Measurements from ENCODE around the gene ZSCAN9.

ZSCAN9 gene

DNA sequence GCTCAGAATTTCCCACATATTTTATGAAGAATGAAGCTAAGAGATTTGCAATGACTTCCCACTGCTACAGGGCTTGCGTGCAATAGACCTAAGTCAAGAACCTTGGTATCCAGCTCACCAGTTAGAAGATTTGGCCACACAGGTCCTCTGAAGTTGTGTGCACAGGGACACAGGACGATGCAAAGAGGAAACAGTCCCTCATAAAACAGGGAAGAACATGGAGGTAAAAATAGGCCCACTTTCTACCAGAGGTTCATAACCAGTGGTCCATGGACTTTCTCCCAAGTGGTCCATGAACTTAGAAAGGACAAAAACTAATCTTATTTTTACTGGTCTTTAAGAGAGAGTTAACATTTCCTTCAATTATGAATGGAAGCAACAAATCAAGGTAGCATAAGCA, 25.7 kb downstream of the ZSCAN9 start:
- Histone ChIP-seq H4K20me1 (ENCODE audit: insufficient read depth, low read length) (no peaks in the 10 kb centered on the region), H3K4me2 (ENCODE audit: low read depth, low read length) (peak overlapping the region; percentile 94; the same call in 1 of the 2 replicates), H3K9me2 (replicated peaks; ENCODE audit: insufficient read depth, low read length) (no peaks in the 10 kb centered on the region), H3K27me3 (replicated peaks; ENCODE audit: insufficient read depth, low read length) (no peaks in the 10 kb centered on the region), H3K36me3 (replicated peaks; ENCODE audit: insufficient read depth, low read length) (no peaks in the 10 kb centered on the region; the same call in 1 of the 2 replicates), H3K9me3 (replicated peaks; ENCODE audit: insufficient read depth, low read length) (no peaks in the 10 kb centered on the region), H3K4me1 (ENCODE audit: low read length) (peaks cover 12% of the 10 kb centered on the region), H2AFZ (ENCODE audit: low read length) (no peak overlapping the region), H3K79me2 (ENCODE audit: low read length) (0 out of 2 replicates have a peak, but pooled peaks cover 5% of the 10 kb centered on the region), H3K9ac (ENCODE audit: low read length) (no peak overlapping the region), H3K27ac (ENCODE audit: low read length) (no peak overlapping the region), H3K4me3 (ENCODE audit: low read length) (no peak overlapping the region), H3F3A (ENCODE audit: insufficient read depth, low read length) (no peaks in the 10 kb centered on the region)
- TF ChIP-seq, protein P1, sequence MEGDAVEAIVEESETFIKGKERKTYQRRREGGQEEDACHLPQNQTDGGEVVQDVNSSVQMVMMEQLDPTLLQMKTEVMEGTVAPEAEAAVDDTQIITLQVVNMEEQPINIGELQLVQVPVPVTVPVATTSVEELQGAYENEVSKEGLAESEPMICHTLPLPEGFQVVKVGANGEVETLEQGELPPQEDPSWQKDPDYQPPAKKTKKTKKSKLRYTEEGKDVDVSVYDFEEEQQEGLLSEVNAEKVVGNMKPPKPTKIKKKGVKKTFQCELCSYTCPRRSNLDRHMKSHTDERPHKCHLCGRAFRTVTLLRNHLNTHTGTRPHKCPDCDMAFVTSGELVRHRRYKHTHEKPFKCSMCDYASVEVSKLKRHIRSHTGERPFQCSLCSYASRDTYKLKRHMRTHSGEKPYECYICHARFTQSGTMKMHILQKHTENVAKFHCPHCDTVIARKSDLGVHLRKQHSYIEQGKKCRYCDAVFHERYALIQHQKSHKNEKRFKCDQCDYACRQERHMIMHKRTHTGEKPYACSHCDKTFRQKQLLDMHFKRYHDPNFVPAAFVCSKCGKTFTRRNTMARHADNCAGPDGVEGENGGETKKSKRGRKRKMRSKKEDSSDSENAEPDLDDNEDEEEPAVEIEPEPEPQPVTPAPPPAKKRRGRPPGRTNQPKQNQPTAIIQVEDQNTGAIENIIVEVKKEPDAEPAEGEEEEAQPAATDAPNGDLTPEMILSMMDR (IDR thresholded peaks at IDR 0.05; ENCODE audit: low read length), result no peak
- TF ChIP-seq EZH2phosphoT487 (IDR thresholded peaks at IDR 0.05; ENCODE audit: low read length) (no peak), EZH2 (optimal IDR thresholded peaks at IDR 0.05; ENCODE audit: low read depth, low read length) (no peak)
- DNase-seq, result no peak

DNA sequence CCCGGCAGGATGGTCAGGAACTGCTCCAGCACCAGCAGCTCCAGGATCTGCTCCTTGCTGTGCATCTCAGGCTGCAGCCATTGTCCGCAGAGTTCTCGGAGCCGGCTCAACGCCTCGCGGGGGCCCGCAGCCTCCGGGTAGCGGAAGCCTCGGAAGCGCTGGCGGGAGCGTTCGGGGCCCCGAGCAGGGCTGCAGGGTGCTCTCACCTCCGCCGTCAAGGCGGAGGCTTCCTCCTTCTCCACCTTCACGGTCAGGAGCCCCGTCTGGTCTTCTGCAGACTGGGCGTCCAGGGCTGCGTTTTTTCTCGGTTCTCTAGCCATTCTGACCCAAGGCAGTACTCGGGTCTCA, 26.6 kb downstream of the ZSCAN9 start:
- H3K27ac ChIP-seq (ENCODE audit: low read length), result 0 out of 2 replicates have a peak overlapping the region, but pooled peaks have one; percentile 10
- no peaks in the 10 kb centered on the region; the same call in 1 of the 2 replicates for H3K36me3 ChIP-seq (replicated peaks; ENCODE audit: insufficient read depth, low read length)
- peak overlapping the region; percentile 94 for H3K4me2 ChIP-seq (ENCODE audit: low read depth, low read length)
- no peaks in the 10 kb centered on the region for H3K9me2 ChIP-seq (replicated peaks; ENCODE audit: insufficient read depth, low read length)
- peaks cover 12% of the 10 kb centered on the region for H3K4me1 ChIP-seq (ENCODE audit: low read length)
- peak overlapping the region; percentile 100 for H3K4me3 ChIP-seq (ENCODE audit: low read length)
- no peaks in the 10 kb centered on the region for H3K9me3 ChIP-seq (replicated peaks; ENCODE audit: insufficient read depth, low read length)
- peak; percentile 19 for DNase-seq
- H4K20me1 ChIP-seq (ENCODE audit: insufficient read depth, low read length), result no peaks in the 10 kb centered on the region
- TF ChIP-seq EZH2phosphoT487 (IDR thresholded peaks at IDR 0.05; ENCODE audit: low read length), result no peak
- 0 out of 2 replicates have a peak, but pooled peaks cover 5% of the 10 kb centered on the region for H3K79me2 ChIP-seq (ENCODE audit: low read length)
- no peaks in the 10 kb centered on the region for H3F3A ChIP-seq (ENCODE audit: insufficient read depth, low read length)
- peak overlapping the region; percentile 69 for H3K9ac ChIP-seq (ENCODE audit: low read length)
- H2AFZ ChIP-seq (ENCODE audit: low read length), result peak overlapping the region; percentile 100
- no peaks in the 10 kb centered on the region for H3K27me3 ChIP-seq (replicated peaks; ENCODE audit: insufficient read depth, low read length)

- no peaks in the 10 kb centered on the region for H3K9me3 ChIP-seq (replicated peaks; ENCODE audit: insufficient read depth, low read length)
- H3K4me2 ChIP-seq (ENCODE audit: low read depth, low read length), result peak within 1 kb of the TSS; percentile 94
- DNase-seq, result peak; percentile 74
- 0 out of 2 replicates have a peak within 1 kb of the TSS, but pooled peaks have one; percentile 10 for H3K27ac ChIP-seq (ENCODE audit: low read length)
- no peaks in the 10 kb centered on the region for H3K9me2 ChIP-seq (replicated peaks; ENCODE audit: insufficient read depth, low read length)
- TF ChIP-seq EZH2 (optimal IDR thresholded peaks at IDR 0.05; ENCODE audit: low read depth, low read length) (no peak), EZH2phosphoT487 (IDR thresholded peaks at IDR 0.05; ENCODE audit: low read length) (no peak)
- TF ChIP-seq, protein P1 (IDR thresholded peaks at IDR 0.05; ENCODE audit: low read length), result no peak
- peak within 1 kb of the TSS; percentile 69 for H3K9ac ChIP-seq (ENCODE audit: low read length)
- H2AFZ ChIP-seq (ENCODE audit: low read length), result peak within 1 kb of the TSS; percentile 100
- 0 out of 2 replicates have a peak, but pooled peaks cover 5% of the 10 kb centered on the region for H3K79me2 ChIP-seq (ENCODE audit: low read length)
- H3K27me3 ChIP-seq (replicated peaks; ENCODE audit: insufficient read depth, low read length), result no peaks in the 10 kb centered on the region
- no peaks in the 10 kb centered on the region; the same call in 1 of the 2 replicates for H3K36me3 ChIP-seq (replicated peaks; ENCODE audit: insufficient read depth, low read length)
- no peaks in the 10 kb centered on the region for H3F3A ChIP-seq (ENCODE audit: insufficient read depth, low read length)
- H3K4me1 ChIP-seq (ENCODE audit: low read length), result peaks cover 12% of the 10 kb centered on the region
- no peaks in the 10 kb centered on the region for H4K20me1 ChIP-seq (ENCODE audit: insufficient read depth, low read length)
- H3K4me3 ChIP-seq (ENCODE audit: low read length), result peak within 1 kb of the TSS; percentile 100
Observed at GRCh38 chr6:28252009-28252975, 27.2 kb downstream of the ZSCAN9 start, which contains the start of gene ZKSCAN4. TSS of gene ZKSCAN4 (minus strand) at chr6:28252269. CDS start at chr6:28251980, 289 bp downstream.
